Kidney (tissue), 14 donors: ENCODE data around the gene KCNG2. TPM values are rescaled to one million over a fixed set of nuclear protein-coding genes. Genes with fewer than 3 reads are reported as not detected.

ENCODE experiments used
- DNase-seq, 5 donors: peaks; one replicate each; pipeline ENCODE4 v3.0.0-alpha.2; 2013 to 2020
- FAIRE-seq: peaks from 2 replicates; lab custom pipeline; 2012; peaks lifted over from hg19 to GRCh38; lab: Jason Lieb, UNC
- H3K27ac ChIP-seq, 2 donors: one replicate each; pipeline ENCODE4 v1.7.0; 2013; ENCODE audit warnings: low read depth in 2 of 2, low read length in 2 of 2, inconsistent platforms in 1 of 2
- H3K27me3 ChIP-seq: one replicate; pipeline ENCODE4 v1.7.1; 2013; ENCODE audit warnings: low read length, inconsistent platforms; ENCODE audit not compliant: control insufficient read depth, insufficient read depth
- H3K36me3 ChIP-seq, 3 donors: one replicate each; pipeline versions ENCODE4 v1.7.0 to v1.7.1; 2013; ENCODE audit warnings: low read length in 3 of 3, control low read depth in 1 of 3, inconsistent platforms in 1 of 3; ENCODE audit not compliant: insufficient read depth in 3 of 3, control insufficient read depth in 2 of 3
- H3K4me1 ChIP-seq, 3 donors: one replicate each; pipeline versions ENCODE4 v1.7.0 to v1.7.1; 2013; ENCODE audit warnings: low read length in 3 of 3, inconsistent platforms in 1 of 3, low read depth in 1 of 3; ENCODE audit not compliant: control insufficient read depth in 2 of 3, insufficient read depth in 2 of 3
- H3K4me3 ChIP-seq, 3 donors: one replicate each; pipeline versions ENCODE4 v1.7.0 to v1.8.1; 2013; ENCODE audit warnings: low read length in 3 of 3, control low read depth in 1 of 3, inconsistent platforms in 1 of 3
- H3K9ac ChIP-seq, 3 donors: one replicate each; pipeline versions ENCODE4 v1.7.0 to v1.7.1; 2013; ENCODE audit warnings: low read length in 3 of 3, control low read depth in 1 of 3, inconsistent platforms in 1 of 3
- H3K9me3 ChIP-seq, 3 donors: one replicate each; pipeline versions ENCODE4 v1.7.0 to v1.7.1; 2013; ENCODE audit warnings: low read length in 3 of 3, control low read depth in 1 of 3, inconsistent platforms in 1 of 3; ENCODE audit not compliant: control insufficient read depth in 2 of 3, insufficient read depth in 1 of 3
- CTCF ChIP-seq: IDR thresholded peaks from 3 replicates; pipeline ENCODE4 v1.5.1; 2012; ENCODE audit warnings: mild to moderate bottlenecking, moderate library complexity, borderline replicate concordance; ENCODE audit not compliant: insufficient read depth; ENCODE audit errors: extremely low read depth
- intact Hi-C: fragments of 100-400 bp; cut with DNase I; formaldehyde crosslinking; loops from one replicate; pipeline ENCODE4 v1.11.1; 2022
- polyA plus RNA-seq: library from polyadenylated mRNA; stranded (reverse); fragments of 350-450 nt; fragmentation: Illumina TruSeq; extraction: RNeasy Lipid Tissue Mini Kit (QIAGEN cat#74804); gene quantifications from one replicate; pipeline ENCODE4 v1.2.3, GENCODE V29; 2014; ENCODE audit warnings: low read depth, low replicate concordance; ENCODE audit not compliant: insufficient read depth
- total RNA-seq: library from RNA; stranded (reverse); fragmentation: NEBNext Ultra II Directional; extraction: Animal tissue kit (Norgen Biotek cat#: 25700); gene quantifications from one replicate; pipeline ENCODE4 v1.2.1, GENCODE V29; 2021
- donor health status: control.
- donor health status: control.
- donor health status: control.
- donor health status: control.
- donor health status: control.
- donor health status: DM: yes; HTN: yes; CAD: no.
- donor health status: Normal renal cell carcinoma (clear cell type).

The KCNG2 gene
- total and polyA plus RNA-seq, 2 donors from 2014 or later, result 0.76 TPM; not detected in 1

GRCh38 chr18:79919089-79919488 lies 121.4 kb downstream of the KCNG2 start:
- H3K4me3 ChIP-seq, result no peak overlapping the region
- H3K9me3 ChIP-seq, result peaks cover 0 to 4% (median 0%) of the 10 kb centered on the region in 3 donors
- no peak overlapping the region for H3K27ac ChIP-seq
- H3K4me1 ChIP-seq, result peaks cover 0 to 3% (median 3%) of the 10 kb centered on the region in 3 donors
- FAIRE-seq (no peak), DNase-seq (peak in 3 of 5 donors; percentile 6 to 53 (median 31))
- peaks cover 0 to 12% (median 11%) of the 10 kb centered on the region in 3 donors for H3K36me3 ChIP-seq
- intact Hi-C loops, result no loop called here
- no peaks in the 10 kb centered on the region for H3K27me3 ChIP-seq
- no peak overlapping the region for H3K9ac ChIP-seq
- TF ChIP-seq CTCF, result no peak

GRCh38 chr18:79921984-79922965 lies 124.5 kb downstream of the KCNG2 start:
- Histone ChIP-seq H3K9ac (no peak overlapping the region), H3K9me3 (peaks cover 0 to 2% (median 0%) of the 10 kb centered on the region in 3 donors), H3K4me3 (no peak overlapping the region), H3K4me1 (peaks cover 0 to 11% (median 9%) of the 10 kb centered on the region in 3 donors), H3K27me3 (no peaks in the 10 kb centered on the region), H3K27ac (no peak overlapping the region), H3K36me3 (peaks cover 0 to 7% (median 0%) of the 10 kb centered on the region in 3 donors)
- intact Hi-C loops, result no loop called here
- peak in 2 of 5 donors; percentile 4 to 62 for DNase-seq
- no peak for TF ChIP-seq CTCF
- FAIRE-seq, result no peak

- Histone ChIP-seq H3K36me3 (peaks cover 0 to 7% (median under 1%) of the 10 kb centered on the region in 3 donors), H3K27me3 (no peaks in the 10 kb centered on the region), H3K9me3 (peaks cover 0 to 2% (median 0%) of the 10 kb centered on the region in 3 donors), H3K4me1 (peaks cover 0 to 11% (median 9%) of the 10 kb centered on the region in 3 donors), H3K27ac (no peak overlapping the region), H3K4me3 (no peak overlapping the region), H3K9ac (no peak overlapping the region)
- FAIRE-seq (no peak), DNase-seq (peak in 2 of 5 donors; percentile 33 to 66)
- intact Hi-C loops, result no loop called here
- no peak for TF ChIP-seq CTCF
Observed at GRCh38 chr18:79922971-79923411, 125.3 kb downstream of the KCNG2 start.
